ELR (cell line): ENCODE data around the gene FANCE.
"Not testable (repeated sequence)": the region's sequence is repeated elsewhere in the genome, so short reads cannot be mapped to it uniquely, and the experiment has no call there.

Experiments
- DNase-seq: peaks from one replicate; pipeline ENCODE4 v3.0.0-alpha.2; 2015; ENCODE audit warnings: low read depth

FANCE gene

GRCh38 chr6:35499372-35499771 lies 47.2 kb downstream of the FANCE start:
- DNase-seq = no peak

- DNase-seq = peak; percentile 66
These were observed 48.6 kb downstream of the FANCE start for GRCh38 chr6:35500782-35501181.

GRCh38 chr6:35501784-35502183 lies 49.6 kb downstream of the FANCE start:
- DNase-seq = no peak

- no peak for DNase-seq
These were observed 51.4 kb downstream of the FANCE start for GRCh38 chr6:35503534-35503933.

- no peak for DNase-seq
These were observed 53.9 kb downstream of the FANCE start for GRCh38 chr6:35505999-35506412.

GRCh38 chr6:35506536-35506935 lies 54.4 kb downstream of the FANCE start:
- DNase-seq = no peak

GRCh38 chr6:35507221-35507620 lies 55.1 kb downstream of the FANCE start:
- DNase-seq = no peak

- DNase-seq = no peak
These were observed 55.9 kb downstream of the FANCE start for GRCh38 chr6:35508027-35508426.

GRCh38 chr6:35508542-35508941 lies 56.4 kb downstream of the FANCE start:
- no peak for DNase-seq

- no peak for DNase-seq
These were observed 58.9 kb downstream of the FANCE start for GRCh38 chr6:35510916-35511561.

GRCh38 chr6:35511562-35511941 lies 59.4 kb downstream of the FANCE start:
- no peak for DNase-seq

GRCh38 chr6:35512006-35512405 lies 59.9 kb downstream of the FANCE start:
- DNase-seq = no peak

- no peak for DNase-seq
These were observed 60.6 kb downstream of the FANCE start, which contains the start of gene TULP1 for GRCh38 chr6:35512740-35513139. Gene TULP1 (minus strand): TSS chr6:35512896. CDS start chr6:35512858, 38 bp downstream.

GRCh38 chr6:35514587-35514986 lies 62.4 kb downstream of the FANCE start:
- no peak for DNase-seq

GRCh38 chr6:35515939-35516338 lies 63.8 kb downstream of the FANCE start:
- DNase-seq = not testable (repeated sequence)
